NCI-H1436 treated with DMSO at 0.1 percent for 48 hours (cell line): Measurements from ENCODE around the gene WDR81.
"Not testable (repeated sequence)": the region's sequence is repeated elsewhere in the genome, so short reads cannot be mapped to it uniquely, and the experiment has no call there.

Experiments
- DNase-seq: peaks from one replicate; lab custom pipeline; 2025; lab: John Stamatoyannopoulos, UW

The WDR81 gene

DNA sequence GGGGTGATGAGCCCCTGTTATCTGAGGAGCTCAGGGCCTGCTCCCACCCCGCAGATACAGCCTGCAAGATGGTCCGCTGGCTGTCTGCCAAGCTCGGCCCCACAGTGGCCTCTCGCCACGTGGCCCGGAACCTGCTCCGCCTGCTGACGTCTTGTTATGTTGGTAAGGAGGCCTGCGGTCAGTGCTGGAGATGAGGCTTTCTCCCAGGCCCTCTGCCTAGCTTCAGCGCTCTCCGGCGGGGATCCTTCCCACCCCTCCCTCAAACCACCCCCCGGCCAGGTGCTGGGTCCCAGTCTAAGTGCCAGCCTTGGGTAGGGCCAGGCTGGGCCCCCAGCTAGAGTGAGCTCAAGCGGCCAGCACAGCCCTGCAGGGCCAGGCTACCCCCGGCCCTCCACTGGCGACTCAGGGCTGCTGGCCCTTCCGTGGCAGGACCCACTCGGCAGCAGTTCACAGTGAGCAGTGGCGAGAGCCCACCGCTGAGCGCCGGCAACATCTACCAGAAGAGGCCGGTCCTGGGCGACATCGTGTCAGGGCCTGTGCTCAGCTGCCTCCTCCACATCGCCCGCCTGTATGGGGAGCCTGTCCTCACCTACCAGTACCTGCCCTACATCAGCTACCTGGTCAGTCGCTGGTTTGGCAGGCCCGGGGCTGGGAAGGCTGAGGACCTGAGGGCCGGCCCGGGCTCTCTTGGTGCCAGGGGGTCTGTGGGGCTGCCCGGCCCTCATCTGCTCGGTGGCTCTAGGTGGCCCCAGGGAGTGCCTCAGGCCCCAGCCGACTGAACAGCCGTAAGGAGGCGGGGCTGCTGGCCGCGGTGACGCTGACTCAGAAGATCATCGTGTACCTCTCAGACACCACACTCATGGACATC, 6.1 kb downstream of the WDR81 start:
- DNase-seq: no peak

DNA sequence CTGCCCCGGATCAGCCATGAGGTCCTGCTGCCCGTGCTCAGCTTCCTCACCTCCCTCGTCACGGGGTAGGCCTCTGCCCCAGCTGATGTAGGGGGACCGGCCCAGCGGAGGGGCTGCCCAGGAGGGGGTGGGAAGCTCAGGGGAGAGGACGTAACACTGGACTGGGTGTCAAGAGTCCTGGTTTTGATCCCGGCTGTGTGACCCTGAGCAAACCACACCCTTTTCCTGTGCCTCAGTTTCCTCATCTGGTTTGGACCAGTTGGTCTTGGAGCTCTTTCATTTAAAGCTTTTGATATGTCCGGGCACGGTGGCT, 6.6 kb downstream of the WDR81 start:
- DNase-seq: no peak

DNA sequence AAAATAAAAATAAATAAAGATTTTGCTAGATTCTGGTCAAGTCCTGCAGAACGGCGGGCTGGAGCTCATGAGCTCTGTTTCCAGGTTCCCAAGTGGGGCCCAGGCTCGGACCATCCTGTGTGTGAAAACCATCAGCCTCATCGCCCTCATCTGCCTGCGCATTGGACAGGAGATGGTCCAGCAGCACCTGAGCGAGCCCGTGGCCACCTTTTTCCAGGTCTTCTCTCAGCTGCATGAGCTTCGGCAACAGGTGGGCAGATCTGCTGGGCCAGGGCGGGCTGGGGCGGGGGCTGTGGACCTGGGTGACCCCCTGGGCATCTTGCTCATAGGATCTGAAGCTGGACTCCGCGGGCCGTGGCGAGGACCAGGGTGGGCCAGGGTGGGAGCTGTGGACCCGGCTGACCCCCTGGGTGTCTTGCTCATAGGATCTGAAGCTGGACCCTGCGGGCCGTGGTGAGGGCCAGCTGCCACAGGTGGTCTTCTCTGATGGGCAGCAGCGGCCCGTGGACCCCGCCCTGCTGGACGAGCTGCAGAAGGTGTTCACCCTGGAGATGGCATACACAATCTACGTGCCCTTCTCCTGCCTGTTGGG, 7.8 kb downstream of the WDR81 start:
- DNase-seq: no peak

GRCh38 chr17:1732833-1733321, 8.4 kb downstream of the WDR81 start:
- no peak for DNase-seq

DNA sequence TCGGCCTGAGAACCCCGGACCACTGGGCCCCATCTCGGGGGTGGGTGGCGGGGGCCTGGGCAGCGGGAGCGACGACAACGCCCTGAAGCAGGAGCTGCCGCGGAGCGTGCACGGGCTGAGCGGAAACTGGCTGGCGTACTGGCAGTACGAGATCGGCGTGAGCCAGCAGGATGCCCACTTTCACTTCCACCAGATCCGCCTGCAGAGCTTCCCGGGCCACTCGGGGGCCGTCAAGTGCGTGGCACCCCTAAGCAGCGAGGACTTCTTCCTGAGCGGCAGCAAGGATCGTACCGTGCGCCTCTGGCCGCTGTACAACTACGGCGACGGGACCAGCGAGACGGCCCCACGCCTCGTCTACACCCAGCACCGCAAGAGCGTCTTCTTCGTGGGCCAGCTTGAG, 9.3 kb downstream of the WDR81 start:
- no peak for DNase-seq

DNA sequence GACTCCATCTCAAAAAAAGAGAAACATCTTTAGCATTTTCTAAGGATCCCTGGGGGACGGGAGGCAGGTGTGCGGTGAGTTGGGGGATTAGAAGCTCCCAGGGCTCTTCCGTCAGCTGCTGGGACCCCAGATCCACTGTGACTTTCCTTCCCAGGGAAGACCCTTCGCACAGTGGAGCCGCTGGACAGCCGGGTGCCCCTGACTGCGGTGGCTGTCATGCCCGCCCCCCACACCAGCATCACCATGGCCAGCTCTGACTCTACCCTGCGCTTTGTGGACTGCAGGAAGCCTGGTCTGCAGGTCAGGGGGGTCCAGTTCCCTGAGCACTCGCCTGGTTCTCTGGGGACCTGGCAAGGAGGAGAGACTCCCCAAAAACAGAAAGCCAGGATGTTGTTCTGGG, 10.9 kb downstream of the WDR81 start:
- DNase-seq: no peak

DNA sequence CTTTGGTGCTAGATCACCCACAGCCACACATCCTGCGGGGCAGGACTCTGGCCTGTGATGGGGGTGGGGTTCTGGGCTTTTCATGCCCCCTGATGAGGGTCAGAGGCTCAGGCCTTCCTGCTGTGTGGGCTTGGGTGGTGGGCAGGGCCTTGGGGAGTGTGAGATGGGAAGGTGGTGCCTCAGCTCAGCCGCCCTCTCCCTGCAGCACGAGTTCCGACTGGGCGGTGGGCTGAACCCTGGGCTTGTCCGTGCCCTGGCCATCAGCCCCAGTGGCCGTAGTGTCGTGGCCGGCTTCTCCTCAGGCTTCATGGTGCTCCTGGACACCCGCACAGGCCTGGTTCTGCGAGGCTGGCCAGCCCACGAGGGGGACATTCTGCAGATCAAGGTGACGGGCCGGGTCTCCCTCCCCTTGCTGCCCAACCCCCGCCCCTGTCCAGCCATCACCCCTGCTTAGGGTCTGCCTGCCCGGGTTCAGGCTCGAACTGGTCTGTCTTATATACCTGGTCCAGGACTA, 11.4 kb downstream of the WDR81 start:
- no peak for DNase-seq

GRCh38 chr17:1736348-1737281, 12.1 kb downstream of the WDR81 start:
- DNase-seq: no peak

- no peak for DNase-seq
Observed at GRCh38 chr17:1737531-1738291, 13.2 kb downstream of the WDR81 start.

DNA sequence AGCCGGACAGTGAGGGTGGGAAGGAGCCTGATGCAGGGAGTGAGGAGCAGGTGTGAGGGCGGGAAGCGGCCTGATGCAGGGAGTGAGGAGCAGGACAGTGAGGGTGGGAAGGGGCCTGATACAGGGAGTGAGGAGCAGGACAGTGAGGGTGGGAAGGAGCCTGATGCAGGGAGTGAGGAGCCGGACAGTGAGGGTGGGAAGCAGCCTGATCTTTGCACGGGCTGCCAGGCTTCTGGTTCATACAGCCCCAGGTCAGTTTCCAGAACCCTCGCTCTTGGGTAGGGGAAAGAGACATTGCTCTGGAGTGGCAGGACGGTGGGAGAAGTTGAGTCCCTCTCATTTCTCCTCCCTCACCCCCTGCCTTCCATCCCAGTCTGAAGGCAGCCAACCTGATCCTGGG, 17.4 kb downstream of the WDR81 start:
- not testable (repeated sequence) for DNase-seq

- no peak for DNase-seq
Observed at GRCh38 chr17:1742371-1743087, 18.0 kb downstream of the WDR81 start, which contains the start of gene SERPINF2. TSS of gene SERPINF2 (plus strand) at chr17:1742871. CDS start at chr17:1744996, 2,125 bp downstream.

- no peak for DNase-seq
Observed at GRCh38 chr17:1743088-1743439, 18.6 kb downstream of the WDR81 start.

GRCh38 chr17:1744551-1745512, 20.3 kb downstream of the WDR81 start:
- DNase-seq: no peak

GRCh38 chr17:1745513-1746020, 21.1 kb downstream of the WDR81 start:
- no peak for DNase-seq

- no peak for DNase-seq
Observed at GRCh38 chr17:1746975-1747543, 22.6 kb downstream of the WDR81 start.

DNA sequence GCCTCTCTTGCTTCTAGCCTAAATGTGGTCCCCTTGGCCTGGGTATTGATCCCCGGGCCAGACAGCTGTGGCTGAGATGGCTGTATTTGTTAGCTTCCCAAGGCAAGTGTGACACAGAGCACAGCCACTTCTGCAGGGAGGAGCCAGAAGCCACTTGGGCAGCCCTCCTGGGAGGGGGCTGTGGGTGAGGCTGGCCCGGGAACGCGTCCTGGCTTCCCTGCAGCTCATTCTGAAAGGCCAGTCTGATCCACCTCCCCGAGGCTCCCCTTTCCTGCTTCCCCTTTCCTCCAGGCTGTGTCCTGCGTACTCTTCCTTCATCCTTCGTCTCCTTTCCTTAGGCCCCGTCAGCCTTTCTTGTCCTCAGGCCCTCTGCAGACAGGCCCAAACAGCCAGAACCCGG, 26.1 kb downstream of the WDR81 start:
- DNase-seq: no peak

DNA sequence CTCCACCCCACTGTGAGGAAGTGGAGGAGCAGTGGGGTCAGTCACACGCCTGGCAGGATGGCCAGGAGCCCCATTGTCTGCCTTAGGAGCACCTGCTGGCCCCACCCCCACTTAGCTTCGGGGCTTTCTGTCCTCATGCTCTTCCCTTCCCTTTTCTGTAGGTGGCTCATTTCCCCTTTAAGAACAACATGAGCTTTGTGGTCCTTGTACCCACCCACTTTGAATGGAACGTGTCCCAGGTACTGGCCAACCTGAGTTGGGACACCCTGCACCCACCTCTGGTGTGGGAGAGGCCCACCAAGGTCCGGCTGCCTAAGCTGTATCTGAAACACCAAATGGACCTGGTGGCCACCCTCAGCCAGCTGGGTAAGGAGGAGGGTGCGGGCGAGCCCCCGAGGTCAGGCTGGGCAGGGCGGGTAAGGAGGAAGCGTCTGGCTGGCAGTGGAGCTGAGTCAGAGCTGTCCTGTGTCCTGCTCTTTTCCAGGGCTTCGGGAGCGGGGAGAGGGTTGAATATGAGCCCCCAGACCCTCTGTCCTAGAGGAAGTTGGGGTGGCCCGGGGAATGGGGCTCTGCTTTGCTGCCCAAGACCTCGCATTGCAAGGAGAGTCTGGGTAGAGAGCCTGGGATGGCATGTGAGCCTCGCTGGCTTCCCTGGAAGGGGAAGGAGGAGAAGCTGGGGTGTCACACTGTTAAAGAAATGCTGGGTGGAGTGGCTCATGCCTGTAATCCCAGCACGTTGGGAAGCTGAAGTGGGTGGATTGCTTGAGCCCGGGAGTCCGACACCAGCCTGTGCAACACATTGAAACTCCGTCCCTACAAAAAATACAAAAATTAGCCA, 28.1 kb downstream of the WDR81 start:
- DNase-seq: no peak

DNA sequence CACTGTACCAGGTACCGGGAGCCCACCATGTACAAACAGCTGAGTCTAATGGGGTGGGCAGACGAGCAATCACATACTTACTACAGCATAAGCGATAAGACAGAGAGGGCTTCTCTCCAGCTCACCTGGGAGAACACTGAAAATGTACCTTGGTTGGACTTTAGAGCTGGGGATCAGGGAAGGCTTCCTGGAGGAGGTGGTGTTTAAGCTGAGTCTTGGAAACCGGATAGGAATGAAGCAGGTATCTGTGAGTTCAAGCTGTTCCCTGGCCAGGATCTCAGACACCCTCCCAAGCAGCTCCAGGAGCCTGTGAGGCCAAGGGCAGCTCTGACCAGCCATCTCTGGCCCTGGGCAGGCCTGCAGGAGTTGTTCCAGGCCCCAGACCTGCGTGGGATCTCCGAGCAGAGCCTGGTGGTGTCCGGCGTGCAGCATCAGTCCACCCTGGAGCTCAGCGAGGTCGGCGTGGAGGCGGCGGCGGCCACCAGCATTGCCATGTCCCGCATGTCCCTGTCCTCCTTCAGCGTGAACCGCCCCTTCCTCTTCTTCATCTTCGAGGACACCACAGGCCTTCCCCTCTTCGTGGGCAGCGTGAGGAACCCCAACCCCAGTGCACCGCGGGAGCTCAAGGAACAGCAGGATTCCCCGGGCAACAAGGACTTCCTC, 29.4 kb downstream of the WDR81 start:
- DNase-seq: no peak
